ENCODE results near the gene KNSTRN. TPM values are rescaled to one million over a fixed set of nuclear protein-coding genes. Genes with fewer than 3 reads are reported as not detected.
A peak's percentile ranks its signal among the peaks of the same experiment; 100 is the strongest.

The KNSTRN gene
- total RNA-seq, 6 experiments from 2014 or later: 5.4 to 17.2 (median 11.2) TPM

- peaks cover 0 to 31% (median 2%) of the 10 kb centered on the region in 4 donors for H3K36me3 ChIP-seq
- H3K4me3 ChIP-seq: no peak overlapping the region
- H3K9me3 ChIP-seq: no peaks in the 10 kb centered on the region
- ATAC-seq (peak; percentile 83 to 94 (median 89)), DNase-seq (peak; percentile 48 to 75 (median 67))
- 34% methylated on average over 13 of the region's 13 CpGs for WGBS (ENCODE audit: insufficient coverage, low coverage, low lambda C conversion rate, missing lambda C conversion rate)
- H3K27ac ChIP-seq: peak overlapping the region in 2 of 3 donors; percentile 50 to 74
- intact Hi-C loops (cut with DNase I): no loop called here
- H3K4me1 ChIP-seq: peaks cover 0 to 50% (median 6%) of the 10 kb centered on the region in 4 donors
- TF ChIP-seq CTCF (IDR thresholded peaks at IDR 0.05) (no peak), POLR2A (IDR thresholded peaks at IDR 0.05) (no peak)
- no peaks in the 10 kb centered on the region for H3K27me3 ChIP-seq
Measured at GRCh38 chr15:40388941-40389823, 6.7 kb downstream of the KNSTRN start.

GRCh38 chr15:40389824-40390595 lies 7.5 kb downstream of the KNSTRN start:
- Histone ChIP-seq H3K27me3 (no peaks in the 10 kb centered on the region), H3K9me3 (no peaks in the 10 kb centered on the region), H3K4me3 (no peak overlapping the region), H3K27ac (peak overlapping the region in 2 of 3 donors; percentile 50 to 74), H3K4me1 (peaks cover 0 to 49% (median 6%) of the 10 kb centered on the region in 4 donors), H3K36me3 (peaks cover 0 to 31% (median 2%) of the 10 kb centered on the region in 4 donors)
- ATAC-seq (peak; percentile 8 to 68 (median 42)), DNase-seq (no peak)
- 67% methylated on average over 2 of the region's 2 CpGs for WGBS (ENCODE audit: insufficient coverage, low coverage, low lambda C conversion rate, missing lambda C conversion rate)
- intact Hi-C loops (cut with DNase I): no loop called here
- TF ChIP-seq POLR2A (IDR thresholded peaks at IDR 0.05): no peak
- no peak for TF ChIP-seq CTCF (IDR thresholded peaks at IDR 0.05)

- ATAC-seq (no peak), DNase-seq (no peak)
- TF ChIP-seq POLR2A (IDR thresholded peaks at IDR 0.05) (no peak), CTCF (IDR thresholded peaks at IDR 0.05) (no peak)
- H3K27ac ChIP-seq: no peak overlapping the region
- 81% methylated on average over 4 of the region's 4 CpGs for WGBS (ENCODE audit: insufficient coverage, low coverage, low lambda C conversion rate, missing lambda C conversion rate)
- peaks cover 0 to 28% (median 0%) of the 10 kb centered on the region in 4 donors for H3K36me3 ChIP-seq
- no peaks in the 10 kb centered on the region for H3K9me3 ChIP-seq
- H3K4me3 ChIP-seq: no peak overlapping the region
- H3K4me1 ChIP-seq: peaks cover 0 to 26% (median 6%) of the 10 kb centered on the region in 4 donors
- no peaks in the 10 kb centered on the region for H3K27me3 ChIP-seq
- intact Hi-C loops (cut with DNase I): no loop called here
Measured at GRCh38 chr15:40392986-40393948, 10.7 kb downstream of the KNSTRN start.
